GM11168 (cell line): ENCODE measurements around the gene PRKD1.
"Not testable (repeated sequence)": the region's sequence is repeated elsewhere in the genome, so short reads cannot be mapped to it uniquely, and the experiment has no call there.

Experiments used
- in situ Hi-C: fragments of 300-500 bp; cut with MboI; formaldehyde crosslinking; loops from one replicate; pipeline ENCODE4 v1.12.0; 2022; ENCODE audit warnings: low sequenced_read_pairs; ENCODE audit not compliant: unreplicated experiment

The PRKD1 gene

DNA sequence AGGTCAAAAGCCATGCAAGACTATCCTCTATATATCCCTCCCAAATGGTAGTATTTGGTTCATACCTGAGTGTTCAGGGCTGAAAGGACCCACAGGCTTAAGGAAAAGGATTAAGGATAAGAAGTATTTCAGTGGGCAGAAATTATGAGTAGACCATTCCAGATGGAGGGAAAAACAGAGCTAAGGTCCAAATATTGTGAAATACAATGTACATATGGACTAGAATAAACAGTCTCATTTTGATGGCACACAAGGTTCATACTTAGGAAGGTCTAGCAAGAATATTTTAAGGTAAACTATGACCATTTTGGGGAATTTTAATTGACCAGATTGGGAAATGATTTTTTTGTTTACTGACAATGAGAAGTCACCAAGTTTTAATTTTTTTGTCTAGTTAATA is 124.6 kb downstream of the PRKD1 start:
- in situ Hi-C loops = no loop called here

DNA sequence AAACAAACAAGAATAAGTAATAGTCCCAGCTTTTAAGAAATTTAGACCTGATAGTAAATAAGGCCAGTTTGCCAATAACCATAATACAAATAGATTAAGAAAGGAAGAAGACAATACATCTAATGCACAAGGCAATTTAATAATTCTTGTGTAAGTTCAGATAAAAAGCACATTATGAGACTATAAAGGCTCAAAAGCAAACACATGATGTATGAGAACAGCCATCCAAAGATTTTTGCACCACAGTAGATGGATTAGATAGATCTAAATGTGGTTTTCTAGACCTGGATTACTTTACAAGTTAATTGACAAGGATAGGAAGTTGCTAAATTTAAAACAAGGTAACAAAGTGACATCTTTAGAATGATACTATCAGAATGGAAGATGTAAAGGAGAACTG is 125.4 kb downstream of the PRKD1 start:
- in situ Hi-C loops = no loop called here

DNA sequence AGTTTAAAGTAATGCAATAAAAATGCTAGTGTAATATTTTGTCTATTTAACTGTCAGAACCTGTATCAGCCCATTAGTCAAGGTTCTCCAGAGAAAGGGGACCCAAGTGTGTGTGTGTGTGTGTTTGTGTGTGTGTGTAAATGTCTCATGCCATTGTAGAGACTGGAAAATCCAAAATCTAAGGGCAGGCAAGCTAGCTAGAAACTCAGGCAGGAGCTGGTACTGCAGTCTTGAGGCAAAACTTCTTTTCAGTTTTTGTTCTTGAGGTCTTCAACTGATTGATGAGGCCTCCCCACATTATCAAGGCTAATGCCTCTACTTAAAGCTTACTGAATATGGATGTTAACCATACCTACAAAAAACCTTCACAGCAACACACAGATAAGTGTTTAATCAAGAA is 126.7 kb downstream of the PRKD1 start:
- in situ Hi-C loops = no loop called here

DNA sequence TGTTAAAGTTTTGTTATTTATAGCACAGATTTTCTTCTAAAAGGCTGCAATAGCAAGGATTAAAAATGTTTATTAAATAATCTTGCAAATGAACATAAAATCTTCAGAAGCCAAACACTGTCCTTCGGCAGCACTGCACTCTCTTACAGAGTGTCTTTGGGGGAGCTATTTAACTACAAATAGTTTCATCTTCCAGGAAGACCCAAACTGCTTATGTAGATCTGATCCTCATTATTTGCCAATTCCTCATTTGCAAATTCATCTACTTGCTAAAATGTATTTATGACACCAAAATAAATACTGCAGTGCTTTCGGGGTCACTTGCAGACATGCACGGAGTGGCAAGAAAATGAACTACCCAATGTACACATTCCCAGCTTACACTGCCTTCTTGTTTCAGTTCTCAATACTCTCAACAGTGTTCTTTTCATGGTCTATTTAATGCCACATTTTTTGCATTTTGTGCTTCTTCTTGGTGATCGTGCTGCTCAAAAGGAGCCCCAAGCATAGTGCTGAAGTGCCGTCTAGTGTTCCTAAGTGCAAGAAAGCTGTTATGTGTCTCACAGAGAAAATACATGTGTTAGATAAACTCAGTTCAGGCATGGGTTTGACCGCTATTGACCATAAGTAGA is 128.1 kb downstream of the PRKD1 start:
- in situ Hi-C loops = no loop called here

DNA sequence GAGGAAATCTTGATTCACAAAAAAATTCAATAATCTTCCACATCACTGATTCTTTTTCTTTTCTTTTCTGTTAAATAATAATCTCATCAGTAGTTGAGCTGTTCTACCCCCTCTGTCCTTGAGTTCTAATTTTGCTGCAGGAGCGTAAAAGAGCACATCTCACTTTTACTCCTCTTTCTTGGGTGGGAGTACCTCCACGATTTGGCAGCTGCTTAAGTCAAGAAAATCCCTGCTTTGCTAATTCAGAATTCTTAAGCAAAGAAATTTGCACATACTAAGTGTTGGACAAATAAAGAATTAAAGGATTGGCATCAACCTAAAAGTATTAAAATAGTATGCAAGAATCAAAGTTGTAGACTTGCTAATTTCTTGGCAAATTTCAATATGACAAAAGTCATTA is 128.8 kb downstream of the PRKD1 start:
- in situ Hi-C loops = no loop called here

DNA sequence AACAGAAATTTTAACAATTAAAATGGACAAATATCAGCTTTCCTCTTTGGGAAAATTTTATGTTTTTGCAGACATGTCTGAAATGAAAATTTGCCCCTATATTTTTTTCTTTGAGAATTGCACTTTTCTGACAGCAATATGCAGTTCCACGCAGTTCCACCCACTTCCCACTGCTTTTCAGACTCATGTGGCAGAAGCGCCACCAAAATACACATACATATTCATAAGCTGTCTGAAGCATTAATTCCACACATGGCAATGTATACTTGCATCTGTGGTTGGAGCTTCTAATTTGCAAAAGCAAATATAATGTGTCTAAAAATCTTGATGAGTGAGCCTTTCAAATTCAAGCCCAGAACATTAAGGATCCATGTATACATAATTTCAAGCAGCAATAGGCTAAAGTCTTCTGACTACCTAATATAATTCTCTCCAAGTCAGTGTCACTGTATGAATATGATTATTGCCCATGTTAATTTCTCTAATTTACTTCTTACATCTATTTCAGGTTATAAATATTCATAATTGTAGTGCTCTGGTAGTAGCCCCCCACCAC is 129.5 kb downstream of the PRKD1 start:
- in situ Hi-C loops = no loop called here

DNA sequence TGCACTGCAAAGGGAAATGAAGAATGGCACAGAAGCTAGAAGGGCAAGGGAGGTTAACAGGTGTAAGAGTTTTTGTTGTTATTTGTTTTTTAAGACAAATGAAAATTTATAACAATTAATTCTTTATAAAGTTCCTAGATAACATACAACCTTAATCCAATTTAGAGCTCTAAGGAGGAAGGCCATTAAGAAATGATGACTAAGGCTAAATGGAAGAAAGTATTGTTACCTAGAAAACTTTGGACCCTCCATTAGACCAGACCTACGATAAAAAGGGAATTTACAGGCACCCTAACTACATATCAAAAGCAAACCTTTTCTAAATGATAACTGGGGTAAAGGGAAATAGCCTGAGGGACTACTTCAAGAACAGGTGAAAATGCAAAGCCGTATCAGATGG is 130.8 kb downstream of the PRKD1 start:
- in situ Hi-C loops = no loop called here

DNA sequence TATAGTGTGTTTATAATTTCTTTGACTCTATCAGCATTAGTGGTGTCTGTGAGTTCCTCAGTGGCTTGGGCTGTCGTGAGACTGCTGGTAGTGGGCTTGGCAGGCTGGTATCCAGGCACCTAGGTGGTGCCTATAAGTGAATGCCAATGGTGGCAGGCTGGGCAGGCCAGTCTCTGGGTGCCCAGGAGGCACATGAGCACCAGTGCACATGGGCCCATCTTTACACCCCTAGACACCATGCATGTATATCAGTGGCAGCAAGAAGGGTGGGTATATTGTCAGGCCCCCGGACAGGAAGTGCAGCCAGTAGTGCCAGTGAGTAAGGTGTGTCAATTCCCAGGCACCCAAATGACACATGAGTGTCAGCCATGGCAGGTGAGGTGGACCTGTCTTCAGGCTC is 138.2 kb downstream of the PRKD1 start:
- in situ Hi-C loops = no loop called here

DNA sequence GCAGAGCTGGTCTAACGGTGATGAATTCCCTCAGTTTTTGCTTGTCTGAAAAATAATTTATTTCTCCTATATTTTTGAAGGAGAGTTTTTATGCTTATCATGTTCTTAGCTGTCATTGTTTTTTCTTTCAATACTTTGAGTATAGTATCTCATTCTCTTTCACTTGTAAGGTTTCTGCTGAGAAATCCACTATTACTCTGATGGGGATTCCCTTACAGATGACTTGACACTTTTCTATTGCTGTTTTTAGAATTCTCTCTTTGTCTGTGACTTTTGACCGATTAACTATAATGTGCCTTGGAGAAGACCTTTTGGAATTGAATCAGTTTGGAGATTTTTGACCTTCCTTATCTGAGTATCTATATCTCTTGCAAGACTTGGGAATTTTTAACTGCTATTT is 139.6 kb downstream of the PRKD1 start:
- in situ Hi-C loops = no loop called here

DNA sequence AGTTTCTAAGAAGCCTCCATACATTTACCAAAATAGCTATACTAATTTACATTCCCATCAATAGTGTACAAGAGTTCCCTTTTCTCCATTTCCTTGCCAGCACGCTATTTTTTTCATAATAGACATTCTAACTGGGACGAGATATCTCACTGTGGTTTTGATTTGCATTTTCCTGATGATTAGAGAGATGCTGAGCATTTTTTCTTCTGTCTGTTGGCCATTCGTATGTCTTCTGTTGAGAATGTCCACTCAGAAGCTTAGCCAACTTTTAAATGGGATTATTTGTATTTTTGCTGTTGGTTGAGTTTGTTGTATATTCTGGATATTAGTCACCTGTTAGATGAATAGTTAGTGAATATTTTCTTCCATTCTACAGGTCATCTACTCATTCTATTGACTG is 144.1 kb downstream of the PRKD1 start:
- in situ Hi-C loops = no loop called here

DNA sequence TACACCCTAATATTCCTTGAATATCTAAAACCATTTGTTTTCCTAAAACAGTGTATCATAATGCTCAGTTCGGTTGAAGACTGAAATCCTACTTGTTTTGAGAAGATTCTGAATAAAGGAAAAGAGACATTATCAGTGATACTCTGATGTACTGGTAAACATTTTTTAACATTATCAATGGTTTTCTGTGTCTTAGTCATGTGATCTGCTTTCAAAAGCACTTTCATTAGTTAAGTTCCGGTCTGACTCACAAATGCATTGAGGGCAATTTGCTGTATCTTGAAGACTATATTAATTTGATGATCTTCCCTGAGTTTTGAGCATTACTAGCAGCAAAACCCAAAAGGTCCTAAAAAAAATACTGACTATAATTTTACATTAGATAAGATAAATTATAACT is 145.6 kb downstream of the PRKD1 start:
- in situ Hi-C loops = no loop called here

DNA sequence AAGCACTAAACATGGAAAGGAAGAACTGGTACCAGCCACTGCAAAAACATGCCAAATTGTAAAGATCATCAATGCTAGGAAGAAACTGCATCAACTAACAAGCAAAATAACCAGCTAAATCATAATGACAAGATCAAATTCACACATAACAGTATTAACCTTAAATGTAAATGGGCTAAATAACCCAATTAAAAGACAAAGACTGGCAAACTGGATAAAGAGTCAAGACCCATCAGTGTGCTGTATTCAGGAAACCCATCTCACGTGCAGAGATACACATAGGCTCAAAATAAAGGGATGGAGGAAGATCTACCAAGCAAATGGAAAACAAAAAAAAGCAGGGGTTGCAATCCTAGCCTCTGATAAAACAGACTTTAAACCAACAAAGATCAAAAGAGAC is 150.5 kb downstream of the PRKD1 start:
- in situ Hi-C loops = not testable (repeated sequence)

DNA sequence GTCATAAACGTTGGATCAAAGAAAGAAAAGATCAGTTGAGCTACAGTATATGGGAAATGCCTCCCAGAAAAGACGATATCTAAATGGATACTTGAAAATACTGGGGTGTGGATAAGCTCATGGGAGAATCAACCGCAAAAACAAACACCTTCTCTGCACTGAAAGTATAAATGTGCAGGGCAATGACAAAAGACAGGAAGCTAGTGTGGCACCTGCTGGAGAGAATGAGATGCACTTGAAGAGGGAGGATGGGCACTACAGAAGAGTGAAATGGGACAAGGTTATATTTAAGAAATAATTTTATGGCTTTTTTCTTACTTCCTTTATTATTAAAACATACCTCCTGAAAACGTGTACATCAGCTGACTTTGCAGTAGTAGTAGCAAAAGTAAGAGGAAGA is 153.7 kb downstream of the PRKD1 start:
- in situ Hi-C loops = no loop called here

DNA sequence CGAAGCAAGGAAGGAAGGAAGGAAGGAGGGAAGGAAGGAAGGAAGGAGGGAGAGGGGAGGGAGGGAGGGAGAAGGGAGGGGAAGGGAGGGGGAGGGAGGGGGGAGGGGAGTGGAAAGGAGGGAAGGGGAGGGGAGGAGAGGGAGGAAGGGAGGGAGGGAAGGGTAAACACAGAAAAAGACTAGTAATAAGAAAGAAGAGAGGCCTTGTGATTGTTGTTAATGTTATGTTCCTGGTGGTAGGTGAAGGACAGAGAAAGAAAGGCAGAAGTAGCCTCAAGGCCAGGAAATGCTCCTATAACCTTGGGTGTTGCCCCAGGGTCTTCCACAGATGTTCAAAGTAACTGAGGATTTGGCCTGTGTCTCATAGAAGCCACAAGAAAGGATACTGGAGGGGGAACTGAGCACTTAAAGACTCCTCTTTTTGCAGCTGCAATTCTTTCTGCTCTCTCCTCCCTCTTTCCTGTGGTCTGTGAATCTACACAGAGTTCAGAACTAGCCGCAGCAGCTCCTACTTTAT is 164.2 kb downstream of the PRKD1 start:
- in situ Hi-C loops = no loop called here

DNA sequence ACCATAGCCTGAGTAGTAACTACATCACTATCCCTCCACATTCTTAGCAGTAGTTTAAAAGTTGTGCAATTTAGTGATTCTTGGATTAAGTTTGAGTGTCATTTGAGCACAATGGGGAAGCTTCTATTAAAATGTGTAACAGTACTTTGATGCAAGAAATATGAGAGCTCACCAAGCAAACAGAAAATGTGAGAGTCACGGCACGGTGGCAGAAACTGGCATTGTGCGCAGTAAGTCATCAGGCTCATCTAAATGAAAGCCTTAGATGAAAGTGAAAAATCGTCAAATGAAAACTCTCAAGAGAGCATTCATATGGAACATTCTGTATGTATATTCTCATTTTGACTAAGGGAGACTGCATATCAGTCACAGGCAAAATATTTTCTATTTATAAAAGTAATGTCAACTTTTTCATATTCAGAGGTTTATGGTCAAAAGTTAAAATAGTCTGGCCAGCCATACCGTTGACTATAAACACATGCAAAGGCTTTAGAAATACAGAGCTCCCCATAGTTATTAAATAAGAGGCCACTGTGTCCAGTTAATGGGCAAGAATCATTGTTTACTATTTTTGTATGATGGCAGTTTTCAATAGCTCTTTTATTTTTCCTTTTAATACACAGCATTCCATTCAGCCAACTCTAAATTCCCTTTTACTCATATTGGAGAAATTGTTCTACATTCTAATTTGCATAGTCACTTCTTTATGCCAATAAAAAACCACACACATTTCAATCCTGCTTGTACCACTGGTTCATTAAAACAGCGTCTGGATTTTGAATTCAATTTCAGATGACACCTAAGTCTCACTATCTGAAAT is 167.9 kb downstream of the PRKD1 start:
- in situ Hi-C loops = no loop called here

DNA sequence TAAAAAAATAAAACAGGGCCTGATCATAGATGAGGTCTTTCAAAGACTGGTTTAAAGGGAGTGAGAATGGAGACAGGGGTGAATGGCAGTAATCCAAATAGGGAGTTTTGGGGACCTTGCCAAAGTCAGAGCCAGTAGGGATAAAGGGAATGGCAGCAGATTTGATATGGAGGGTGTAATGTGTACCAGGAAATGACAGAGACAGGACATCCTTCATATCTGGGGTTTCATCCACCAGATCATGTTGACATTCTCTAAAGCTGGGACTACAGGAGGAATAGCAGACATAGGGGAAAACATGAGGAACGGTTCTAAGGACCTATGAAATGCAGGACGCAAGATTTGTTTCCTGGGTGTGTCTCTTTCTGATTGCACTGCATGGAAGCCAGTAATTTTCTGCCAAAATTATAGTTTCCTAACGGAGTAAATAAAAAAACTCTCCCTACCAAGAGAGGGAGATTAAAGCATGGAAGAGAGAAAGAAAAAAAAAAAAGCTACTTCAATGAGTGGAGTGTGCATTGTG is 169.9 kb downstream of the PRKD1 start:
- in situ Hi-C loops = no loop called here

DNA sequence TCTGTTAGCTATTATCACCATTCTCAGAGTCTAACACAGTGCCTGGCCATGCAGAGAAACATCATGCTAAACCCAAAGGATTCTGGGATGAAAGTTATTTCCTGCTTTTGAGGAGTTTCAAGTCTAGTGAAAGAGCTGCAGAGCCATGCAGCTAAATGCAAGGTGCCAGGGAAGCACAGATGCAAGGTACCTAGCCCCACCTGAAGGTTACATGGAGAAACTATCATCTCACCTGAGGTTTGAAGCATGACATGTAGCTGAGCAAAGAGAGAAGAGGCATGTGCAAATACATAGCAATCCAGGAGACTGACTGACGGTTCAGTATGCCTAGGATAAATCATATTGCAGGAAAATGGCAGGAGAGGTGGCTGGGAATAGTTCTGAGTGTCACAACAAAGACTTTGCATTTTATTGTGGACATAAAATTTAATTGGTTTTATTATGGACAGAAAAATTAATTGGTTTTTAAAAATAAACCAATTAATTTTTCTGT is 170.4 kb downstream of the PRKD1 start:
- in situ Hi-C loops = no loop called here

DNA sequence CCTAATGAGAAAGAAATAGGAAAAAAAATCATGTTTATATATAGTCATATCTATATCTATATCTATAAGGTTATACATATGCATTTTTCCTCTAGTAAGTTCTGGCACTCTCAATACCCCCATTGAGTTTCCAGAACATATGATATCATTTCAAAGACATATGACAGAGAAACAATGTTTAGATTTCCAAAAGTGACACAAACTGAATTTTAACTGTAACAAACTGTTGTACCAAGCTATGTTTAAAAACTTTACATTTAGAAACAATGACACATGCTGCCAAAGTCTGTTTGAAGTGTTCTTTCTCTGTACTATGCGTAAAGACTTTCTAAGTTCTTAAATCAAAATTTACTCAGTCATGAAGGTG is 171.6 kb downstream of the PRKD1 start:
- in situ Hi-C loops = no loop called here

DNA sequence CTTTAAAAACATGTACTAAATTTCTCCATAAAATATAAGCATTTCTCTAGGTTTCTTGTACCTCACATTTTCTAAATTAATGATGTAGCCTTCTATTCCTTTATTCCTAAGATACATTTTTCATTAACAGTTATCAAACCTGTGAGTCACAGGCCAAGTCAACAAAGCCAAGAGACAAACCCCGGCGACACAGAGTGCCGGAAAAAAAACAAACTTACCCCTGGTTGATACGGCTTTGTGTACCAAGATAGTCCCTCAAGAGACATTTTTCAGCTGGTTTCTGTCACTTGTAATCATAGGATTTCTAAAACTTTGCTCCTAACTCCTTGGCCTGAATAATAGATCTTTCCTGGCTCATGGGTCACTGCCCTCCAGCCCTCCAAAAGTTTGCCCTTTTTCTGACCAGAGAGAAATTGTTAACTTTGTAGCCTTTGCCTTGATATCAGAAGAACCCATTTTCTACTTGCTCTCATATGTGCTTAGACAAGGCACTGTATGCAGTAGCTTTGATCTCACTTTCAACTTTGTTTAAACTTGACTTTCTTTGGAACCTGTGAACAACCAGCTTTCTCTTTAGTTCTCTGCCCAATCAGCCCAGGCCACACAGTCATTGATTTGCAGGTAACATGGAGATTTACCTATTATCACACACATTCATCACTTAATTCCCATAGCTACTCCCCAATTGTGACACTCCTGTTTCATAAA is 172.2 kb downstream of the PRKD1 start:
- in situ Hi-C loops = no loop called here

DNA sequence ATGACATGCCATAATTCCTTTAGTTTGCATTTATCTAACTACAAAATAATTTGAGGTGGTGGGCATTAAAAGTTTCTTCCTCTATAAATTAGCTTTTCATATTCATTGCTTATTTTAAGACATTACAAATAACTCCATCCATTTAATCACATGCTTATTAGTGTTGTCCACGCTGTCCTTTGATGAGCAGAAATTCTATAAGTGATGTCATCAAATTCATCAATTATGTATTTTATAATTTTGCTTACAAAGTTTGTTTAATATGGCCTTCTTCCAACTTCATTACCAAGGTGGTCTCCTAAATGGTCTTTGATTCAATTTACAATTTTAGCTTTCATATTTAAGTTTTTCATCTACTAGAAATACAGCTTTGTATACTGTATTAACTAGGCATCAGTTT is 173.5 kb downstream of the PRKD1 start:
- in situ Hi-C loops = no loop called here
